Hindlimb muscle (tissue), 1 donor: ENCODE data around the gene CGRRF1. TPM values are rescaled to one million over a fixed set of nuclear protein-coding genes. Genes with fewer than 3 reads are reported as not detected.

Experiments
- DNase-seq: peaks from one replicate; pipeline ENCODE4 v3.0.0-alpha.2; 2013
- polyA plus RNA-seq: library from polyadenylated mRNA; unstranded; fragments of 120-200 nt; gene quantifications from one replicate; pipeline ENCODE4 v1.2.1, GENCODE V29; 2013; ENCODE audit not compliant: insufficient read length

CGRRF1 gene
- polyA plus RNA-seq, 1 donor, result 14.9 TPM

- no peak for DNase-seq
These were observed 19.8 kb upstream of the CGRRF1 start for GRCh38 chr14:54489731-54490444.

GRCh38 chr14:54490445-54491175 lies 19.1 kb upstream of the CGRRF1 start:
- no peak for DNase-seq

- DNase-seq, result no peak
These were observed 16.4 kb upstream of the CGRRF1 start for GRCh38 chr14:54493293-54493692.

GRCh38 chr14:54497224-54497623 lies 12.5 kb upstream of the CGRRF1 start:
- DNase-seq, result no peak

GRCh38 chr14:54498095-54498531 lies 11.6 kb upstream of the CGRRF1 start:
- no peak for DNase-seq

GRCh38 chr14:54498579-54498978 lies 11.1 kb upstream of the CGRRF1 start:
- DNase-seq, result no peak

GRCh38 chr14:54500744-54501143 lies 9.0 kb upstream of the CGRRF1 start:
- no peak for DNase-seq

GRCh38 chr14:54501480-54501879 lies 8.2 kb upstream of the CGRRF1 start:
- DNase-seq, result no peak

- no peak for DNase-seq
These were observed 7.1 kb upstream of the CGRRF1 start for GRCh38 chr14:54502602-54503001.

- DNase-seq, result no peak
These were observed 6.2 kb upstream of the CGRRF1 start for GRCh38 chr14:54503486-54503885.

- DNase-seq, result no peak
These were observed 2.7 kb downstream of the CGRRF1 start for GRCh38 chr14:54512393-54512792.

- DNase-seq, result no peak
These were observed 6.0 kb downstream of the CGRRF1 start for GRCh38 chr14:54515670-54516069.

- no peak for DNase-seq
These were observed 7.0 kb downstream of the CGRRF1 start for GRCh38 chr14:54516709-54517108.

- DNase-seq, result no peak
These were observed 14.7 kb downstream of the CGRRF1 start for GRCh38 chr14:54524410-54524809.

- no peak for DNase-seq
These were observed 19.3 kb downstream of the CGRRF1 start for GRCh38 chr14:54528973-54529372.

- DNase-seq, result no peak
These were observed 20.1 kb downstream of the CGRRF1 start for GRCh38 chr14:54529811-54530210.

- no peak for DNase-seq
These were observed 22.7 kb downstream of the CGRRF1 start for GRCh38 chr14:54532111-54533012.

- no peak for DNase-seq
These were observed 23.4 kb downstream of the CGRRF1 start for GRCh38 chr14:54533100-54533499.

- no peak for DNase-seq
These were observed 25.4 kb downstream of the CGRRF1 start for GRCh38 chr14:54535126-54535525.

- DNase-seq, result peak; percentile 6
These were observed 25.9 kb downstream of the CGRRF1 start for GRCh38 chr14:54535646-54536045.

GRCh38 chr14:54537651-54538050 lies 27.9 kb downstream of the CGRRF1 start:
- DNase-seq, result no peak

GRCh38 chr14:54538055-54538454 lies 28.3 kb downstream of the CGRRF1 start:
- no peak for DNase-seq

GRCh38 chr14:54547583-54547982 lies 37.9 kb downstream of the CGRRF1 start:
- DNase-seq, result no peak
